NOMO-1 treated with dmso at 0.1 percent for 144 hours (cell line): ENCODE results near the gene TRIM65.
"Not testable (repeated sequence)": the region's sequence is repeated elsewhere in the genome, so short reads cannot be mapped to it uniquely, and the experiment has no call there.

Experiments used
- DNase-seq: peaks from one replicate; lab custom pipeline; 2025; ENCODE audit not compliant: unreplicated experiment; lab: John Stamatoyannopoulos, UW

TRIM65 gene

DNA sequence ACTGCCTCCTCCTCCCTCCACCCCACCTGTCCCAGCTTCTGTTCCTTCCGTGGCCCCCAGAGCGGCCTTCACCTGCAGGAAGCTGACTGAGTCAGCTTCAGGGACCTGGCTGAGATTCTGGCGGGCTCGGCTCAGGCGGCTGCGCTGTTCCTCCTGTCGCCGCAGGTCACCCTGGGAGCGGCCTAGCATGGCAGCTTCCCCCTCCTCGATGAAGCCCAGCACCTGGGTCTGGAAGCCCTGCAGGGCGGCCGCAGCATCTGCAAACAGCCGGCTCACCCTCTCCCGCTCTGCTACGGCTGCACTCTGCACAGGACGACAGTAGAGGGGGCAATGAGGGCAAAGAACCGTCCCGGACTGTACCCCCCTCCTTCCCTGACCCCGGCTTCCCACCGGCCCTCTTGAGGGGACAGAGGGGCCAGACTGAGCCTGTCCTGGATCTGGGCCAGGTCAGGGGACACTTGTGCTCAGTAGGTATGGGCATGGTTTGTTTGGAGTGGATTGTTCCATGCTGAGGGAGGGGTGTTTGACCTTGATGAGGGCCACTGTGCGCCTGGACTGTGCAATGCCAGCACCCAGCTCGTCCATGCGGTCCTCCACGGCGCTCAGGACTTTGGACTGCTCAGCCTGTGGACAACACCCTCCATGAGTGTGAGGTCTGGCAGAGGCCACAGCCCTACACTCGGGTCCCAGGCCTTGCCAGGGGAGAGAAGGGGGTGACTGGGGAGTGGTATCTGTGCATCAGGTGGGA is 20.4 kb downstream of the TRIM65 start:
- DNase-seq, result no peak

DNA sequence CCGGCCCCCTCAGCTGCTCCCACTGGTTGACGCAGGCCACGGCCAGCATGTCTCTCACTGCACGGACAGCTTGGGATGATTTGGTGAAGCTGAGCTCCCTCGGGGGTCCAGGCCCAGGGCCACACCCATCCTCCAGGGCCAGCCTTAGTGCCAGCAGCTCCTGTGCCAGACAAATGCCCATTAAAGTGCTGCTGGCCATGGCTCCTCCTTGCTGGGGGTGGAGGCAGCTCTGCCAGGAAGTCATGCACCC is 20.9 kb downstream of the TRIM65 start:
- no peak for DNase-seq

DNA sequence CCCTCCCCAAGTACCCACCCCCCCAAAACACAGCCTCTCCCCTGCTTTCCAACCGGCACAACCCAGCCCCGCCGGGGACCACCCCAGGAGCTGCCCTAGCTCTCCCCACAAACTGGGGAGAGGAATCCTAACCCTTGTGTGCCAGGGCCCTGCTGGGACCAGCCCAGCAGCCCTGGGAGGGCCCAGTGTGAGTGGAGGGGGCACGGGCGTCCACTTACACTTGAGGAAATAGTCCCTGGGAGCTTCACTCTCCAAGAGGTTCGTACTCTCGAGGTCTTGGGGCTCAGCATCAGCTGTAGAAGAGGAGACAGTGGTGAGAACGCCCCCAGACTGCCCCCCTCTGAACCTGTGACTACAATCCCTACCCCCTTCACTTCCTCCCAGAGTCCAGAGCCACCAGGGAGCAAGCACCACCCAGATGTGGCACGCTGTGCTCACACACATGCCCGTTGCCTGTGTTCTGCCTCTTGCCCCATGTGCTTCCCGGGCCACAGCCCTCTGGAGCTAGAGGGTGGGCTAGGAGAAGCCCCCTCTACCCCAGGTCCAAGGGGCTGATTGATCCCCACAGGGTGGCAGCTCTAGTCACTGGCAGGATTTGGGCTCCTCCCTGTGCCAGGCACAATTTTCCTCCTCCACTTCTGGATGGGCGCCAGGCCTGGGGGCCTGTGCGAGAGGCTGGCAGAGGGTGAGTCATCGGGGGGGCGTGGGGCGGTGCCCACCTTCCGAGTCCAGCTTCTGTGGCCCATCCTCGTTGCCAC is 21.4 kb downstream of the TRIM65 start:
- no peak for DNase-seq

DNA sequence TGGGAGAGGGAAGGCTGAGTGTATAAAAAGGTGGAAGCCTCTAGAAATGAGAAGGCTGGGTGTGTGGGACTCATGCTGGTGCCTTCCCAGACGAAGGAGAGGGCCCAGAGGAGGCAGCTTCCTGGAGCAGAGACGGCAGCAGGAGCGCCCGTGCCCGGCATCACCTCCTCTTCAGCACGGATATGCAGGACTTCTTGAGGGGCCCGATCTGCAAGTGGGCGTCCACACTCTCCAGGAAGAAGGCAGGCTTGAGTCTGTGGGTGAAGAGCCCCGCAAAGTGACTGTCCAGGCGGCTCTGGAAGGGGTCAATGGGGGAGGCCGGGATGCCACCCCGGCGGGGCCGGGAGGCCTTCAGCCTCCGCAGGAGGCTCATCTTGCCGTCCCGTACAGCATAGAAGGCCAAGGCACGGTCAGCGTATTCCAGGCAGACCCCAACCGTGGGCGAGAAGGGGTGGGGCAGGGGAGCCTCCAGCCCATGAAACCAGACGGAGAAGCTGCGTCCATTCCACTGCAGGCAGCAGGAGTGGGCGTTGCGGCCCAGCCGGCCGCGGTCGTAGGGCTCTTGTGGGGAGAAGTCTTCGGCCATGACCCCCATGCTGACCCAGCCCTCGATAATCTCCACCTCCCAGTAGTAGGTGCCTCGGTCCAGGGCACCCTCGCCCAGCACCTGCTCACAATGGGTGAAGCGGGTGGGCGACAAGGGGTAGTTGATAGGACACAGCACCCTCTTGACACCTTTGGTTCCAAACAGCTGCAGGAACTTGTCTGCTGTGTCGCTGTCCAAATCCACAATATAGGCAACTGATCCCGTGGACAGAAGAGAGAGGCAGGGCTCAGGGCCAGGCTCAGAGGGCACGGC is 22.2 kb downstream of the TRIM65 start:
- DNase-seq, result no peak

- DNase-seq, result no peak
These were observed 23.0 kb downstream of the TRIM65 start for GRCh38 chr17:75873587-75874322.

DNA sequence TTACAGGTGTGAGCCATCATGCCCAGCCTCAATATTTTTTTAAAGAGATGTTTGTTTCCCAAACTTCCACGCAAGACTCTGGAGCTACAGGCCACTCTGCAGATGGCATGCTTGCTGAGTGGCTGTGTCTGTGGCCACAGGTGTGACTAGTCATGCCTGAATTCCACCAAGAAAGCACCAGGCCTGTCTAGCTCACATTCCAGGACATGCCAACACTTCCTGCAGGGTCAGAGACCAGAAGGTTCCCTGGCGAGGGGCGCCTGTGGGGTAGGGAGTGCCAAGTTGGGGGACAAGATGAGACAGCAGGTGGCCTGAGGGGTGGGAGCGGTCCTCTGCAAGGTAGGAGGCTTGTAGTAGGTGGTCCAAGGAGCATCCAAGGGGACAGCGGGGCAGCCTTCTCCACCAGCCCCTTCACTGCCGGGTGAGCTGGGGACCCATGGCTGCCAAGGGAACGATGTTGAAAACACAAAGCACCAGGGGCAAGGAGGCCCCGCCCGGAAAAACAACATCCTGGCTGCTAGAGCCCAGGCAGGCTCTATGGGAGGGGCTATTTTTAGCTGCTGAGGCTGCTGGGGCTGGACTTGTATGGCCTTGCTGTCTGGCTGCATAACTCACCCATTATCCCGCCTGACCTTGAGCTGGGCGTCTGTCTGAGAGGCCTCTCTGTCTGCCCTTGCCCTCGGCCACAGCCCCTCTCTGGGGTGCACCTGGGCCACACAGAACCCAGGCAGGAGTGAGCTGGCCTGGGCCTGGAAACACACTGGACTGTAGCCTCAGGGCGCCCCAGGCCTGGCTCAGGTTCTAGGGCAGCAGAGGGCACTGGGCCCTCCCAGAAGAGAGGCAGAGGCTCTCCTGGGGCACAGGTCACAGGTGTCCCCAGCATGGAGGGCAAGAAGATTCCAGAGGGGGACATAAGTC is 24.1 kb downstream of the TRIM65 start:
- DNase-seq, result no peak

DNA sequence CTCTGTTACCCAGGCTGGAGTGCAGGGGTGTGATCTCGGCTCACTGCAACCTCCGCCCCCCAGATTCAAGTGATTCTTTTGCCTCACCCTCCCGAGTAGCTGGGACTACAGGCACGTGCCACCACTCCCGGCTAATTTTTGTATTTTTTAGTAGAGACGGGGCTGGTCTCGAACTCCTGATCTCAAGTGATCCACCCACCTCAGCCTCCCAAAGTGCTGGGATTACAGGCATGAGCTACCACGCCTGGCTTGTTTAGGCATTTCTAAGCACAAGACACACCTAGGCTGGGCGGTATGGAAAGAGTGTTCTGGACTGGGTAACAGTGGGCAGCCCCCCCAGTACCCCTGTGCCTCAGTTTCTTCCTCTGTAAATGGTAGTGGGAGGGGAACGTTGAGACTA is 26.5 kb downstream of the TRIM65 start:
- DNase-seq, result not testable (repeated sequence)

DNA sequence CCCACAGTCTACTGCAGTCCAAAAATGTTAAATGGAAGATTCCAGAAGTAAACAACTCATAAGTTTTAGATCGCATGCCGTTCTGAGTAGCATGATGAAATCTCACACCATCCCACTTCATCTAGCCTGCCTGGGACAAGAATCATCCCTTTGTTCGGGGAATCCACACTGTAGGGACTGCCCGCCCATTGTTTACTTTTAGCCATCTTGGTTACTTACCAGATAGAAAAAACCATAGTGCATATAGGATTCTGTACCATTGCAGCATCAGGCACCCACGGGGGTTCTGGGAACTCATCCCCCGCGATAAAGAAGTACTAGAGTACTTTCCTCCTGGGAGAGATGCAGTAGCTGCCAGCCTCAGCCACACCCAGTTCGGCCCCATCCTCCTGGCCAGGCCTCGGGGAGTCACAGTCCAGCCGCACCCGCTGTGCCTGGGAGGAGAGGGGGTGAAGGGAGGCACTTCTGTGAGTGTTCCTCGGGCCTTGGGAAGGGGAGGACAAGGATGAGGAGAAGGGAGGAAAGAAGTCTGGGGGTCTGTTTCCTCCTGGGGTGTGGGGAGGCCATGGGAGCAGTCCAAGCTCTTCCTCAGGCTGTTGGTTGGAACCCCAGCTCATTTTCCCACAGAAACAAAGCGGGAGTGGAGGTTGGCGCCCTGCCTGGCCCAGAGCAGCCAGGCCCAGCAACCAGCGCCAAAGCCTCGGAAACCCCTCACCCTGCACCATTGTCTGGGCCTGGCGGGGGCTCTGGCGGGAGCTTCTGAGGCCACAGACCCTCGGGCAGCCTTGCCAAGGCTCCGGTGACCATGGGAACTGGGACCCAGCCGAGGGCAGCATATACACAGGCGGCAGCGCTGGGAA is 27.2 kb downstream of the TRIM65 start:
- DNase-seq, result no peak

GRCh38 chr17:75868730-75869281 is 27.9 kb downstream of the TRIM65 start:
- DNase-seq, result not testable (repeated sequence)

DNA sequence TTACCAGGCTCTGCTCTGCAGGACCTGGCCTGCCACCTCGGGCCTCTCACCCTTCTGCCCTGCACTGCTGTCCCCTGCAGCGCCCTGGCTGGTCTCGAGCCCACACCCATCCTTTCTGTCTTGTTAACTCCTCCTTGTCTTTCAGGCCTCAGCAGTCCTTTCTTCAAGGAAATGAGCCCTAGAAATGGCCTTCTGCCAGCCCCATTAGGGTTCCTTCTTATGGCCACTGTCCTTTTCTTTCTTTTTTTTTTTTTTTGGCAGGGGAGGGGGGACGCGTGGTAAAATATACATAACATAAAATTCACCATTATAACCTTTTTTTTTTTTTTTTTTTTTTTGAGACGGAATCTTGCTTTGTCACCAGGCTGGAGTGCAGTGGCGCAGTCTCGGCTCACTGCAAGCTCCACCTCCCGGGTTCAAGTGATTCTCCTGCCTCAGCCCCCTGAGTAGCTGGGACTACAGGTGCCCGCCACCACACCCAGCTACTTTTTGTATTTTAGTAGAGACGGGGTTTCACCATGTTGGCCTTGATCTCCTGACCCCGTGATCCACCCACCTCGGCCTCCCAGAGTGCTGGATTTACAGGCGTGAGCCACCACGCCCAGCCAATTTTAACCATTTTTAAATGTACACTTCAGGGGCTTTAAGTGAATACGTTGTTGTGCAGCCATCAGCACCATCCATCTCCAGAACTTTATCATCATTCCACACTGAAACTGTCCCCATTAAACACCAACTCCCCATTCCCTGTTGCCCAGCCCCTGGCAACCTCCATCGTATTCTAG is 31.2 kb downstream of the TRIM65 start:
- DNase-seq, result not testable (repeated sequence)

- DNase-seq, result not testable (repeated sequence)
These were observed 31.9 kb downstream of the TRIM65 start for GRCh38 chr17:75864887-75865286.

DNA sequence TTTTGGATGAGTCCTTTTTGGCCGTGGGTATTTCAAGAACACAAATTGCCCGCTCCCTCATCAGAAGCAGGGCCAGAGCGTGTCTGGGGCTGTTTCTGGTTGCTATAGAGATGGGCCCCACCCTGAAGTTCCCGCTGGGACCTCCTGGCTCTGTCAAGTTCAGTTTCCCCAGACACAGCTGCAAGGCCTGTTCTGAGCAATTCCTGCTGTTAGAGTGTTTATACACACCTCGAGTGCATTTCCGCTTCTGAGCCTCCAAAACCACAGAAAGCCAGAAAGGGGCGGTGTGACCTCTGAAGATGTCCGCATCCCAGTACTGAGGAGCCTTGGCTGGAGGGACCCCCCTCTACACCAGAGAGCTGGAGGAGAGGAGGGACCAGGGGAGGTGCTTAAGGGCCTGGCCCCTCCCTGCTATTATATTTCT is 32.3 kb downstream of the TRIM65 start:
- DNase-seq, result peak; percentile 35

- no peak for DNase-seq
These were observed 34.8 kb downstream of the TRIM65 start for GRCh38 chr17:75861927-75862317.

- not testable (repeated sequence) for DNase-seq
These were observed 37.4 kb downstream of the TRIM65 start for GRCh38 chr17:75859358-75859757.

DNA sequence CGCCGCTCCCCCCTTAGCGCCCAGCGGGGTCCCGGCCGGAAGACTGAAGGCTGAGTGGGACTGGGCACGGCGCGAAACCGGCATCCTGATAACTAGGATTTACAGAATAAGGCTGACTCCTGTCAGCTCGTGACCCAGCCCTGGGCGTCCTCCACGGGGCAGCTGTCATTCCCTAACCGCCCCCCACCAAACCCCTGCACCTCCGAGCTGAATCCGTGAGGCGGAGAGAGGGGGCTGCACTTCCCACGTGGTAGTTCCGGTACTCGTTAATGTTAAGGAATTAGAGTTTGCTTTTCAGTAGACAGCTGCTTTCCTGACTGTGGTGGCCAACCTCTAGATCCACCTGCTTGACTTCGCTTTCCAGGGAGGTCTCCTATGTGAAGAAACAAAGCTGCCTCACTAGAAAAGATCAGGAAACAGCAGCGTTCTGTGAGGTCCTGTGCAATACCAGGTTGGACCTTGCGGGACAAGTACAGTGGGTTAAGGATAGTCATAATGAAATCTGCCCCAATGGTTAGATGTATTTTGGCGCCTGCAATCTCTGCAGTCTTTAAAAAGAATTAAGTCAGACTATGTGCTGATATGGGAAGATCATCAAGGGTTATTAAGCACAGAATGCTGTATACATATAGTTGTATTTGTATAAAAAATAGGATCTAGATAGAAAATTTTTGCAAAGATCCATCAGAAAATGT is 40.5 kb downstream of the TRIM65 start:
- no peak for DNase-seq

DNA sequence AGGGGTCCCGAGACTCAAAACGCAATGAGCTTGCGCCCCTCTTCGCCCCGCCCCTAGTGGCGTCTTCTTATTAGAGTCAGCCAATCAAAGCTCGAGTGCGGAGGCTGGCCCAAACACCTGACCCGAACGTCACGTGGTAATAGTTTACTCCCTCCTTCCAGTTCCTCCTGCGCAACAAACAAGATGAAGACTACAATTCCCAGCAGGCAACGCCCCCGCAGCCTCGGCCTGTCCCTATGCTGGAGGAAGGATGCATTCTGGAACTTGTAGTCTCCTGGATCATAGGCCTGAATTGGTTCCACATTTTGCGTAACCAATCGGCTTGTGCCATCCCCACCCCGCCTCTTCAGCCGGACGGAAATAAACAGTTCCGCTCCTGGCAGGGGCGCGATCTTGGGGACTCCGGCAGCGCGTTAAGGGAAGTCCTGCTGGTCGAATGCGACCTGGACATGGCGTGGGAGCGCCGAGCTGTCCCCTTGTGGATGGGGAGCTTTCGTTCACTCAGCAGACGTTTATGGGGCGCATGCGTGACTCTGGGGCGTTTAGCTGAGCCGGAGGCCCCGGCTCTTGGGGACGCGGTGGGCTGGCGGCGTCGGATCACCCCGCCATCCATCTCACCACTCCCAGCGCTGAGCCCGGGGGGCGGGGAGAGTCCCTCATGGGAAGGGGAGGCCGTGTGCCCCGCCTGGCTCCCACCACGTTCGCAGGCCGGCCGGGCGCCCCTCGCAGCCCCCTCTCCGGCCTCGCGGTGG is 41.3 kb downstream of the TRIM65 start, which contains the start of gene WBP2:
TSS of gene WBP2 (minus strand) at position 26 of the 752 bp plus-strand sequence. CDS start 38 bp downstream, outside the sequence.
- DNase-seq, result peak; percentile 99
